Brain microvascular endothelial cell (primary cell): ENCODE data around the gene ERC1.

Experiments used
- DNase-seq: peaks from one replicate; pipeline ENCODE4 v3.0.0-alpha.2; 2020
- H3K27ac ChIP-seq: fragments of 250-450 bp; sonication (Bioruptor Pico); 2 replicates; pipeline ENCODE4 v1.5.1; 2020; ENCODE audit warnings: mild to moderate bottlenecking, moderate library complexity
- H3K27me3 ChIP-seq: fragments of 250-450 bp; sonication (Bioruptor Pico); replicated peaks from 2 replicates; pipeline ENCODE4 v1.5.1; 2020; ENCODE audit warnings: mild to moderate bottlenecking
- H3K36me3 ChIP-seq: fragments of 250-450 bp; sonication (Bioruptor Pico); replicated peaks from 2 replicates; pipeline ENCODE4 v1.5.1; 2020; ENCODE audit warnings: mild to moderate bottlenecking
- H3K4me3 ChIP-seq: 2 replicates; pipeline ENCODE4 v1.5.1; 2011; ENCODE audit warnings: low read depth, mild to moderate bottlenecking, control low read depth, low read length, moderate library complexity
- in situ Hi-C: cut with HindIII; loops from 2 replicates; pipeline ENCODE4 v1.10.0; 2017; ENCODE audit warnings: low sequenced_read_pairs, low pct_ligation_motif_present
- TF ChIP-seq, protein P1 (sequence below): IDR thresholded peaks from 2 replicates; pipeline ENCODE4 v1.5.1; 2011; ENCODE audit warnings: low read depth, mild to moderate bottlenecking, moderate library complexity, low read length, control low read depth, inconsistent platforms; ENCODE audit errors: missing control alignments

ERC1 gene

DNA sequence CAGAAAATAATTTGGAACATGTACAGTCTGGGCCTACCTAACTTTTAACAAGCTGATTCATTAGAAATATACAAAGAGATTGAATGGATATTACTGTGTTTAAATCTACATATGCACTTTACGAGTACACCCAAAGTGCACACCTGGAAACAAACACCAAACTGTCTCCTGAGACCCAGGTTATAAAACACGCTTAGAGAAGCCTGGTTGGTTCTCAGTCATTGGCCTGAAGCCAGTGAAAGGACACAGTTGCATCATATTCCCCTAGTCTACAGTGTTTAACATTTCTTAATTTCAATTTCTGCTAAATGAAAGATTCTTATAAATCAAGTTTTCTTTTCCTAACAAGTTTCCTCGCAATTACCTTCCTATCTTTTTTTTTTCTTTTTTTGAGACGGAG is 393.9 kb downstream of the ERC1 start:
- H3K27ac ChIP-seq: no peak overlapping the region
- H3K36me3 ChIP-seq: no peaks in the 10 kb centered on the region
- H3K27me3 ChIP-seq: no peaks in the 10 kb centered on the region
- no peak overlapping the region for H3K4me3 ChIP-seq
- in situ Hi-C loops: no loop called here
- no peak for DNase-seq
- TF ChIP-seq, protein P1, sequence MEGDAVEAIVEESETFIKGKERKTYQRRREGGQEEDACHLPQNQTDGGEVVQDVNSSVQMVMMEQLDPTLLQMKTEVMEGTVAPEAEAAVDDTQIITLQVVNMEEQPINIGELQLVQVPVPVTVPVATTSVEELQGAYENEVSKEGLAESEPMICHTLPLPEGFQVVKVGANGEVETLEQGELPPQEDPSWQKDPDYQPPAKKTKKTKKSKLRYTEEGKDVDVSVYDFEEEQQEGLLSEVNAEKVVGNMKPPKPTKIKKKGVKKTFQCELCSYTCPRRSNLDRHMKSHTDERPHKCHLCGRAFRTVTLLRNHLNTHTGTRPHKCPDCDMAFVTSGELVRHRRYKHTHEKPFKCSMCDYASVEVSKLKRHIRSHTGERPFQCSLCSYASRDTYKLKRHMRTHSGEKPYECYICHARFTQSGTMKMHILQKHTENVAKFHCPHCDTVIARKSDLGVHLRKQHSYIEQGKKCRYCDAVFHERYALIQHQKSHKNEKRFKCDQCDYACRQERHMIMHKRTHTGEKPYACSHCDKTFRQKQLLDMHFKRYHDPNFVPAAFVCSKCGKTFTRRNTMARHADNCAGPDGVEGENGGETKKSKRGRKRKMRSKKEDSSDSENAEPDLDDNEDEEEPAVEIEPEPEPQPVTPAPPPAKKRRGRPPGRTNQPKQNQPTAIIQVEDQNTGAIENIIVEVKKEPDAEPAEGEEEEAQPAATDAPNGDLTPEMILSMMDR: no peak

DNA sequence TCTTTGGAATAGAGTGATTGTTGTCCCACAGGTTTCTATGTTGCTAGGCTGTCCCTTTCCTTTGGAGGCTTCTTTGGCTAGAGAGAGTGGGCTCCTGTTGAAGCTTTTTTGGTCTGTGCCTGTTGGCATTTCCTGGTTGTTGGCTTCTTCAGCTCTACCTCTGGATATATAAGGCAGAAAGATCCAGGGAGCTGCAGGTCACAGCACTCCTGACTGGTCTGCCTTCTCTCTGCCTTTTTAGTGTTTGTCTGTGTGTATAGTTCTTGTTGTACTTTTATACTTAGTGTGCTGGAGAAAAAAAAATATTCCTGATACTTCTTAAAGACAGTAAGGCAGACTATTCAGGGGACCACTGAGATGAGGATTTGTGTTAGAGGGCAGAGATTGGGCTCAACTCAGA is 400.7 kb downstream of the ERC1 start:
- no peaks in the 10 kb centered on the region for H3K36me3 ChIP-seq
- DNase-seq: no peak
- in situ Hi-C loops: no loop called here
- TF ChIP-seq, protein P1: no peak
- no peak overlapping the region for H3K4me3 ChIP-seq
- H3K27me3 ChIP-seq: no peaks in the 10 kb centered on the region
- H3K27ac ChIP-seq: no peak overlapping the region

DNA sequence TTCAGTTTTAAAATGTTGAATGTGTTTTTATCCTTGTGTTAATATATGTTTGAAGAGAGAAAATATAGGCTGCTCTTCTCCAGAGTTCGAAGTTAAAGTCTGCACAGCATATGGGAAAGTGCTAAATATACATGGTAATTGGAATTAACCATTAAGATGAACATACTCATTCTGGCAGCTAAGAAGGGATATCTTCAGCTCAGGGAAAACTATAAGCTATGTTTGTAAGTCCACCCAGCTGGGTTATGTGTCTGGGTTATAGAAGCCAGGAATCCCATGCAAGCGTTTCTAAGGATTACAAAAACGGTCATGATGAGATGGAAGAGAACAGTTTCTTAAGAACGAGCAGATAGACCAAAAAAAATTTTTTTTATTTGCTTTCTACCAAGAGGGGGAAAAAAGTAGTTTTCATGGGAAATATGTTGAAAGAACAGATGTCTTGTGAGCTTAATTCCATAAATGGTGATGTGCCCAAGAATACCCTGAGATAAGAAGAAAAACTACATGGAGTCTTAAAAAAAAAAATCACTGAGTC is 404.5 kb downstream of the ERC1 start:
- Histone ChIP-seq H3K36me3 (no peaks in the 10 kb centered on the region), H3K4me3 (no peak overlapping the region), H3K27ac (no peak overlapping the region), H3K27me3 (no peaks in the 10 kb centered on the region)
- DNase-seq: no peak
- TF ChIP-seq, protein P1: no peak
- in situ Hi-C loops: no loop called here

DNA sequence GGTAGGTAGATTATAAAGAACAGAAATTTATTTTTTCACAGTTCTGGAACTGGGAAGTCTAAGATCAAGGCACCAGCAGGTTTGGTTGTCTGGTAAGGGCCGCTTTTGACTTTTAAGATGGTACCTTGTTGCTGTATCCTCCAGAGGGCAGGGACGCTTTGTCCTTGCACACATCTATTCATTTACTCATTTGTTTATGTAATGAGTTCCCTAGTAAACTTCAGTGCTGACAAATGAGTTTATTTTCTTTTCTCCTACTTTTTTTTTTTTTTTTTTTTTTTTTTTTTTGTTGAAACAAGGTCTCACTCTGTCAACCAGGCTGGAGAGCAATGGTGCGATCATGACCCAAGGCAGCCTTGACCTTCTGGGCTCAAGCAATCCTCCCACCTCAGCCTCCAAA is 407.6 kb downstream of the ERC1 start:
- TF ChIP-seq, protein P1: peak; percentile 27
- Histone ChIP-seq H3K27me3 (no peaks in the 10 kb centered on the region), H3K4me3 (no peak overlapping the region), H3K27ac (no peak overlapping the region), H3K36me3 (no peaks in the 10 kb centered on the region)
- no peak for DNase-seq
- in situ Hi-C loops: no loop called here

DNA sequence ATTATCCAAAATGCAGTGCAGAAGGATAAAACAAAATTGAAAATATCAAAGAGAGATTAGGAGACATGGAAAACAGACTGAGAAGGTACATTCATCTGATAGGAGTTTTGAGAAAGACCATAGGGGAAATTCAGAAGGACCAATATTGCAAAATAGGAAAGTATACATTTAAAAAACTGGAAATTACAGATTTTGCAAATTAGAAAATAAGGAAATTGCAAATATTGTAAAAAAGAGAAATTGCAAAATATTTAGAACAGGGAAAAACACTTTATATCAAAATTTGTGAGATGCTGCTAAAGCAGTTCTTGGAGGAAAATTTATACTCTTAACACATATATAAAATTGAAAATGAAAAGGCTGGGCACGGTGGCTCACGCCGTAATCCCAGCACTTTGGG is 410.9 kb downstream of the ERC1 start:
- H3K27me3 ChIP-seq: no peaks in the 10 kb centered on the region
- in situ Hi-C loops: no loop called here
- no peak overlapping the region for H3K27ac ChIP-seq
- TF ChIP-seq, protein P1: no peak
- H3K4me3 ChIP-seq: no peak overlapping the region
- no peak for DNase-seq
- no peaks in the 10 kb centered on the region for H3K36me3 ChIP-seq

DNA sequence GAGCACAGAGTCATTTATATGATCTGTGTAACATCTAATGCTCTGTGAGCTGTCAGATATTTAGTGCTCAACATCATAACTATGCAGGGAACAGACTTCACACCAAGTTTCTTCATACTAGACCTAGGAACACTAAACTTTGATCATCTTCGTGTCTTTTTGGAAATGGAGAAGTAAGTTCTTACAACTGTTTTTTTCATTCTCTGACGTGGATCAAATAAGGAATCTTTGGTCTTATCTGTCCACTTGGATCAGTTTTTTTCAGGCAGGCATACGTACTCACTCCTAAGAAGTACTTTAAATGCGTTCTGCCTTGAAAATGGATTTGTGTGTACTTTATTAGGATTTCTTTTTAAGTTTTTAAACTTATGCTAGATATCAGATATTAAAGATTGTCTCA is 412.4 kb downstream of the ERC1 start:
- H3K27me3 ChIP-seq: no peaks in the 10 kb centered on the region
- TF ChIP-seq, protein P1: no peak
- H3K4me3 ChIP-seq: no peak overlapping the region
- H3K27ac ChIP-seq: no peak overlapping the region
- no peak for DNase-seq
- in situ Hi-C loops: no loop called here
- H3K36me3 ChIP-seq: no peaks in the 10 kb centered on the region
